NCI-H1092 (cell line): ENCODE results near the gene CALCOCO1.
A peak's percentile ranks its signal among the peaks of the same experiment; 100 is the strongest.
"Not testable (repeated sequence)": the region's sequence is repeated elsewhere in the genome, so short reads cannot be mapped to it uniquely, and the experiment has no call there.

ENCODE experiments used
- DNase-seq: peaks from one replicate; lab custom pipeline; 2025; lab: John Stamatoyannopoulos, UW

Gene CALCOCO1

DNA sequence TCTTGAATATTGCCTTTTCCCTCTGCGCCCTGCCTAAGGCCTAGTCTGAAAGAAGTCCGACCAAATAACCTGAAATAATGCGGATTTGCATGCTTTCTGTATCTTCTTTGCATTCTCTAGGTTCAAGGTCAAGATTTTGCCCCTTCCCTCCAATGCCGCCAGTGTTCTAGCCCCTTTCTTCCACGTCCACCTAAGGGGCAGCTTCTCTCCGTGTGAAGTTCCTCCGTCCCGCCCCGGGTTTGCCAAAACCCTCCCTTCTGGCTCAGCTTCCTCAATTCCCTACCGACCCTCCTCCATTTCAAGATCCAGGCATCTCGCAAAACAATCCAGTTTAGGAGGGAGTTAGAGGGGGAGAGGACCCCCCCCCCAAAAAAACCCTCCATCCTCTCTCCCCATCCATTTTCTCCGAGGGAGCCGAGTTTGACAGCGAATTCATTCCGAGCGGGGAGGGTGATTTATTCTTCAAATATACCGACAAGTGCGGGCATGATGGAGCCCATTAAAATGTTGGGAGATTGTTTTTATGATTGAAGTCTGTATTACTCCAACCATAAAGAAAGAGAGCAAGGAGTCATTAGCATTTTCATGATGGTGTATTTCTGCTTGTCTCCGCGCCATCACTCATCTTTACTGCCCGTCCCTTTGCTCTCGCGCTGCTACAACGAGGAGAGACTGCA is 30.5 kb downstream of the CALCOCO1 start:
- no peak for DNase-seq

DNA sequence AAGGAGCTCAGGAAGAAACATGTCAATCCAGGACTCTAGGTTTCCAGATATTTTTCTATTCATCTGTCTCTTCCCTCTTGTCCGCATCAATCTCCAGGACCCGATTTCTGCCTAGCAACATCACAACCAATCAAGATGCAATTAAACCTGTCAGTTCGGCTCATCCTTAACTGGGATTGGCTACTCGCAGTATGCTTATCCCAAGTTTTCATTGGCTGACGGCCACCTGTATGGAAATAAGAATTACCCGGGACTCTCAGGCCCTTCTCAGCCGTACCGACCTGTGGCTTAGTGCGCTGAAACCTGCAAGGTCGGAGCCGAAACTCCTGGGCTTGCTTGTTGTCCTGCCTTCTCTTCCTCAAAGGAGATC is 31.0 kb downstream of the CALCOCO1 start:
- peak; percentile 90 for DNase-seq

DNA sequence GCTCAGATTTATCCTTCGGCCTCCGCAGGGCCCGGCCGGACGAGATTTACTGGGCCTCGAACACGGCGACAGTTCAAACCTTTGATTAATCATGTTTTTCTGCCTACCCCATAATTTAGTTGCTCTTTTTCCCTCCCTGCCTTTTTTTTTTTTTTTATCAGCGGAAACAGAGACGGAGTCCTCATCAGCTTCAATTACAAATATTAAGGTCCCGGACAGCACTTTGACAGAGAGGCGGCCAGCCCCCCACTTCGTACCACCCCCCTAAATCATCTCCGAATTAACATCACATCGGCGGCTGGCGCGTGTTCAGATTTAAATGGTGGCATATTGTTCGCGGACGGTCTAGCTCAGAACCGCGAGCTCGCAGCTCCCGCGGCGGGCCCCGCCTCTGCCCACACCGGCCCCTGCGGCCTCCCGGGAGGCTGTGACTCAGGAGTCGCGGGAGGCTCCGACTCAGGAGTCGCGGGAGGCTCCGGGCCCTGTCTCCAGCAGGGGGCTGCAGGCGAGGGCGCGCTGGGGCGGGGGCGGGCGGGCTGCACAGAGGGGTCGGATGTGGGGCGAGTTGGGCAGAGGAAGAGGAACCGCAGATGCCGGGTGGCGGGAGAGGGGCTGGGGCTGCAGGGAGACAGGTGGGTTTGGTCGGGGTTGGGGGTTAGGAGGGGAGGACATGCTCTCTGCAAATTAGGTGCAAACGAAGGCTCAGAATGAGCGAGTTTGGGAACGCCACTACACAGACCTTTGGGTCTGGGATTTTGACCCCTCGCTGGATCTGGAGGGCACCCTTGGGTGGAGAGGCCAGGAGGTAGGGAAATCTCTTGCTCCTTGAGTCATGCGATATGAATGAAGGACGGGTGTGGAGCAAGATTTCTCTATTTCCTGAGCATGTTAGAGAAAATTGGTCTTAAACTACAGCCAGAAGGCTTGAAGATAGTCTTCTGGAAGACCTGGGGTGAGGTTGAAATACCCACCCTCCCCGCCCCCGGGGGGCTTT is 31.8 kb downstream of the CALCOCO1 start:
- DNase-seq = no peak

DNA sequence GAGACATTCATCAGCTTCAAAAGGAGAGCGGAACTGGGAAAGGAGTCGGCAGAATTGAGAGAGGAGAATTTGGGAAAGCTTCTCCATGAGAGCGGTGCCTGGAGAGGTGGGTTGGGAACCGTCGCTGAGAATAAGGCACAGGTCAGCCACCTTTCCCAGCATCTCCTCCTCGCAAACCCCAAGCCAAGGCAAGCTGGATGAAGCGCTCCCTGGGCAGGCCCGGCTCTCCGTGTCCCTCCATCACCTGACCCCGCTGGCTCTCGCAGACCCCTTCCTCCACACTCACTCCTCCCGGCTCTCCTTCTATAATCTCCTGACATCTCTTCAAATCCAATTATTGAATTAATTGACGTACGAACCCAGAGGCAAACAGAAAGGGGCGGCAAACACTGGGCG is 32.5 kb downstream of the CALCOCO1 start:
- no peak for DNase-seq

DNA sequence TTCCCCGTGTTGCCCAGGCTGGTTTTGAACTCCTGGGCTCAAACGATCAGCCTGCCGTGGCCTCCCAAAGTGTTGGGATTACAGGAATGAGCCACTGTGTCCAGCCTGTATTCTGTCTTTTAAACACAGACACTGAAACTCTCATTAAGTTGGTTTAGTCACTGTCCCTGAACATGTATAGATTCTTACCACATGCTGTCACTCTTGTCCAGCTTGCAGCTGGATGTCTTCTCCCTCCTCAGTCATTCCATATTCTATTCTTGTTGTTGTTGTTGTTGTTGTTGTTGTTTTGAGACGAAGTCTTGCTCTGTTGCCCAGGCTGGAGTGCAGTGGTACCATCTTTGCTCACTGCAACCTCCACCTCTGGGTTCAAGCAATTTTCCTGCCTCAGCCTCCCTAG is 39.1 kb downstream of the CALCOCO1 start:
- no peak for DNase-seq

DNA sequence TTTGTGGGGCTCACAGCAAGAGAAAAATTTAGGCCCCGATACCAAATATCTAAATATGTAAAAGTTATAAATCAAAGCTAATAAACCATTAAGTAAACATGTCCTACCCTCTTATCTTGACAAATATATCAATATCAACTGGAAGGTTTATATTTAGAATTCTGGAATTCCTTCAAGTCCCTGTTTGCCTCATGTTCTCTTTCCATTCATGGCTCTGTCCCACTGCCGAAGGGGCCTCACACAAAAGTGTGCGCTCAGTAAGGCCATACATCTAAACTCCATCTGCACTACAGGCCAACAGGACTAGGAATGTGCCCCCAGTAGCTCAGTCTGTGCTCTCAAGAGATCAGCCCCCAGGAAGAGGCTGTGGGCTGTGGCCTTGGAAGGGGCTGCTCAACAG is 40.8 kb downstream of the CALCOCO1 start:
- DNase-seq = no peak

DNA sequence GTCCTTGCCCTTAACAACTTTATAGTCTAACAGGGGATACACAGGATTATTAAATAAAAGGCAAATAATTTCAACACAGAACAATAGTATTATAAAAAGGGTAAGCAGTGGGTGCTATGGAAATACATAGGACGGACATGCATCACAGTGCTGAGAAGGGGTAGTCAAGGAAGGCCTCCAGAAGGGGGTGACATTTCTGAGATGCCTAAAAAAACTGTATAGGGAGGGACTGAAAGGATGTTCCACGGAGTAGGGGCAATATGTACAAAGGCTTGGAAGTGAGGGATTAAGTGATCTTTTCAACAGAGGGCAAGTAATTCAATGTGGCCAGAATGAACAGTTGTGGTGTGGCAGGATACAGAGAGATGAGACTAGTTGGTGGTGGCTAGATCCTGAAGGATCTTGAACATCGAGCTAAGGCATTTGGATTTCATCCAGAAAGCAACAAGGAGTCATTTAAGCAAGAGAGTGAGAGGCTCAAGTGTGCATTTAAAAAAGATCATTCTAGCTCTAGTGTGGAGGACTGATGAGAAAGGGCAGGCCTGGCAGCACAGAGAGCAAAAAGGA is 42.5 kb downstream of the CALCOCO1 start:
- no peak for DNase-seq

DNA sequence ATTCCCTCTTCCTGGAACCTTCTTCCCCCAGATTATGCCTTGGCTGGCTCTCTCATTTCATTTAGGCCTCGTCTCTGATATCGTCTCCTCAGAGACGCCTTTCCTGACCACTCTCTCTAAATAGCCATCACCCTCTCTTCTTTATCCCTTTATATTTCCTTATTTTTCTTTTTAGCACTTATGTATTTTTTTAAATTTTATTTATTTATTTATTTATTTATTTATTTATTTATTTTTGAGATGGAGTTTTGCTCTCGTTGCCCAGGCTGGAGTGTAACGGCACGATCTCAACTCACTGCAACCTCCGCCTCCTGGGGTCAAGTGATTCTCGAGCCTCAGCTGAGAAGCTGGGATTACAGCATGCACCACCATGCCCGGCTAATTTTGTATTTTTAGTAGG is 43.3 kb downstream of the CALCOCO1 start:
- DNase-seq = no peak

DNA sequence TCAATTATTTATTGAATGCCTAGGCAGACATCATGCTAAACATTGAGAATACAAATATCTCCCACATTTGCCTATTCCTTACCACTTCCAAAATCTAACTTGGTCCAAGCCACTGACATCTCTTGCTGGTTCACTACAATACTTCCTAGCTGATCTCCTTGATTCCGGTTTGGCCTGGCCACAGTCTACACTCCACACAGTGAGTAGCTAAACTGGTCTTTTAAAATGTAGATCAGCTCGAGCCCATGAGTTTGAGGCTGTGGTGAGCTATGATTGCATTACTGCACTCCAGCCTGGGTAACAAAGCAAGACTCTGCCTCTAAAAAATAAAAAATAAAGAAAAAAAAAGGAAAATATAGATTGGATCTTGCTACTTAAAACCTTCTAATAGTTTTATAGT is 43.8 kb downstream of the CALCOCO1 start:
- no peak for DNase-seq

DNA sequence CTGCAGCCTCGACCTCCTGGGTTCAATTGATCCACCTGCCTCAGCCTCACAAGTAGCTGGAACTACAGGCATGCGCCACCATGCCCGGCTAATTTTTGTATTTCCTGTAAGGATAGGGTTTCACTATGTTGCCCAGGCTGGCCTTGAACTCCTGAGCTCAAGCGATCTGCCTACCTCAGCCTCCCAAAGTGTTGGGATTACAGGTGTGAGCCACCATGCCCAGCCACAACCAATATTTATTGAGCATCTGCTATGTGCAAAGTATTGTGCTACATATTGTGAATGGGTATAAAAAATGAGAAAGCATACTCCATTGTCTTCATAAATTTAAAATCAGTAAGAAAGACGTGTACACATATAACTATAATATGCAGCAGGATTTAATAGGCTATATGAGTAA is 47.2 kb downstream of the CALCOCO1 start:
- not testable (repeated sequence) for DNase-seq

DNA sequence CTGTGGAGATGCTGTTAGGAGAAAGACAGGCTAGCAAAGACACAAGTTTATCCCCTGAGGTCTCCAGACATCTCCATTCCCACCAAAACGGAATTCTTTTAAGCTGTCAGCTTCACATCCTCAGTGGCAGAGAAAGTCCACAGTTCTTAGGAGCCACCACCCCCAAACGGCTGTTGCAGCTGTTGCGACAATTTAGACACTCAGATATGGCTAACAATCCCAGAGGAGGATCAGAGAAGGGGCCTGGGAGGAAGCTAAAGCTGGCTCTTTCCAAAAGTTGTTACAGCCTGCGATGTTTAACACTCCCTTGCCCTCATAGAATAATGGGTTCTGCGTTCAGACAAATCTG is 49.5 kb downstream of the CALCOCO1 start:
- no peak for DNase-seq

DNA sequence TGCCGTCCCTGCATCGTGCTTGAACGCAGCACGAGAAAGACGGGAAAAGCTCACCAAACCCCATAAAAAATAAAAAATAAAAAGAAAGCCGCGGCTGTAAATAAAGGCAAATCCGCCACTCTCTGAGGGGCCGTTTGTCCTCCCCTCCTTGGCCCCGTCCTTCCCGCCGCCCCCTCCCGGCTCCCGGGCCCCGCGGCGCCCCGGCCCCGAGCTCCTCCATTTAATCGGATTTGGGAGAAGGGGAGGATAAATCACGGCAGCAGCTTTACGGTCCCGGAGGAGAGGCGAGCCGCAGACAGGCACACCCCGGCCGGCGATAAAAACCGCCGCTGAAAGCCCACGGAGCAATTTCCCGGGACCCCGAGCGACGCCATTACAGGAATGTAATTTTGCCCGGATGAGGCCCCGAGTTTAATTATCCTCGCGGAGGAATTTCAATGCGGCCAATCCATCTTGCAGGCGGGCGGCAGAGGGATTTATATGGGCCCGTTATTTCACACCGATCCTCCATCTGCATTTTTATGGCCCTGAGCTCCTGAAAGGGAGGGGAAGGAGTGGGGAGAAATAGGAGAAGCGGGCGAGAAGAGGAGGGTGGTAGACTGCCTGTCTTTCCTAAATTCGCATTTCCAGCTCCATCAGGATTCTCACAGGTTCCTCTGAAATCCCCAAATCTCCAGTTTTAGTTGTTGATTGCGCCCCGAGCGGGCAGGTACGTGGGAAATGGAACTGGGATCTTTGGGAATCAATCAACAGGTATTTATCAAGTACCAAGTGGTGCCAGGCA is 50.0 kb downstream of the CALCOCO1 start:
- DNase-seq = no peak

DNA sequence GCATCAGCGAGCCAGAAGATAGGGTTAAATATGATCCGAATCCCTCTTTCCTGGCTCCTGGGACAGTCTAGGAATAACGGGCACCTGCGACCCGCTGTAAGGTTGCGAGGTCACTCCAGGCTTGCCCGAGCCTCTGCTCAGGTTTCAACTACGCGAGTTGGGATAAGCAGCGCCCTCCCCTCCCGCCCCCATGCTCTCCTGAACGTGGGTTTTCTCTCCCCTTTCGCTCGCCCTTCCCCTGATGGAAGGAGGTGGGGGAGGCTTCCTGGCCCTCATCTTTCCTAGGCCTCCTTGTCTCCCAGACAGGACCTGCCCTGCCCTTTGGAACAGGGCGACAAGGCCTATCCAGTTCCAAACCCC is 50.6 kb downstream of the CALCOCO1 start:
- DNase-seq = no peak

DNA sequence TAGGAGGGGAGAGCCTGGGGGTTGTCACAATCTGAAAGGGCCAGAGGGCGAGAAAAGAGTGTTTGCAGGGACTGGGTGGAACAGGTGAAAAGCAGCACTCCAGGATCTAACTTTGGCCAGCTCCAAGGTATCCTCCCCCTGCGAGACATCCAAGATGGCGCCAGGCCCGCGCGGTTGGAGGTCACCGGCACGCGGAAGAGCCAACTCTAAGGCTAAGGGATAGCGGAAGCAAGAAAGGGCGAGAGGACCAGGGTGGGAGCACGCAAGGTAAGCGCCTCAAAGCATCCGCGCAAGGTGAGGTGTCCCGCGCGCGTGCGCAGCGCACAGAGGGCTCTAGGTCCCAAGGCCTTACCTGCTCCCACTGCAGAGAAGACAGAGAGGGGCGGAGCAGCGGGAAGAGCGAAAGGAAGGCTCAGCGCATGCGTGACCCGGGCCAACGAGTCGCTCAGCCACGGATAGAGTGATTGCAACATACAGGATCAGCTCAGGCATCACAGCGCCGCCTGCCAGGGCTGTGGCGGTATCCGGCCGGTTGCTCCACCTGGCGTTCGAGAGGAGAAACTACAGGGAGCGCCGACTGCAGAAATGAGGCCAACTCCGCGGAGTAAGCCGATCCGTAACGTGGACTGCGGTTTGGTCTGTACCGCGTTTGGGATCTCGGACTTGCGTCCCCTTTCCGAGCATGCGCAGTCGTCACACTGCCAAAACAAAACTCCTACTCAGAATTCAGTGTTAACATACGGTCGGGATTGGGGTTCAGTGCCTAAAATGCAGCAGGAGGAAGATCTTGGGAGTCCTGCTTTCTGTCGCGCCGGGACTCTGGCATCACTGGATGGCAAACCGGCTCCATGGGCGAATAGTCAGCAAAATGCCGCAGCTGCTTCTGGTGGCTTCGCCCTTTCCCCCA is 51.3 kb downstream of the CALCOCO1 start, which contains the start of gene ATP5MC2:
Gene ATP5MC2, minus strand, starts transcription at position 383 of the 907 bp plus-strand sequence. CDS start 3,469 bp downstream, outside the sequence.
- peak; percentile 93 for DNase-seq

DNA sequence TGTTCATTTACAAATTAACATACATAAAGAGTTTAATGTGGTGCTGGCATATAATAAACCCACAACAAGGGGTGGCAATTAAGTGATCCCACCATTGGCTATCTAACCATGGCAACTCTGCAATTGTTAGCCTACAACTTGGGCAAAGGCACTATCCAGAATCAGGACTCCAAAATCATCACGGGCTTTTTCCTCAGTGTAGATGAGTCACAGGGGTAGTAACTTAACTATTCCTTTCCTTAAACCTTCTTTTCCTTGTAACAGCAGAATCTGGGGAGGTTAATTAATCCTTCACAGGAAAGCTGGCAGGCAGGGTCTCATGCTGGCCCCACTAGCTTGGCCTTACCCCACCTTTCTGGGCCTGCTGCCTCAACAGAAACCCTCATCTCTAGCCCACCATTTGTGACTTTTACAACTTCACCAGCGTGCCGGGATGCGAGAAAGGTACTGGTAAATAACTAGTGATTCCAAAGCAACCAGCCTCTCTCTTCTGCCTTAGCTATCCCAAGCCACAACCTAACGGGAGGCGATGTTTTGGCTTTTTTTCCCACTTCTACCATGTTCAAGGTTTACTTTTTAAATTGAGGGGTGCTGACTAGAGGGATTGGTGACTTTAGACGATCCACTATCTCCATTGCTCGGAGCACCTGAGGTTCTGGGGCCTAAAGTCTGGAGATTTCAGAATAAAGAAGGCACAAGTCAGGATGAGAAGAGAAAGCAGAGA is 52.1 kb downstream of the CALCOCO1 start:
- DNase-seq = no peak

DNA sequence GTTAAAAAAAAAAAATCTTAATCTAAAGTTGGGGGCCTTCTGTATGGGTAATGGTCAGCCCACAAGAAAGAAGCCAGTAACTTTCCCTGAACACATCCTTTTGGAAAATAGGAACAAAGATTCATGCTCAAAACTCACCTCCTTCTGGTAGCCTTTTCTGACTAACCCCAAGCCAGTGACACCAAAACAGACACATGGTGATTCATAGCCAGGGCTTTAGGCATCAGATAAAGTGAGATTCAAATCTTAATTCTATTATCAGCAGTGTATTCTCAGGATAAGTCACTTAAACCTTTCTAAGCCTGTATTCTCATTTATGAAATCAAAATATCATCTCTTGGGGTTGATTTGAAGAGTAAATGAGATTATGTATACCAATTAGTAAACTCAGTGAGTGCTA is 56.3 kb downstream of the CALCOCO1 start:
- DNase-seq = no peak

DNA sequence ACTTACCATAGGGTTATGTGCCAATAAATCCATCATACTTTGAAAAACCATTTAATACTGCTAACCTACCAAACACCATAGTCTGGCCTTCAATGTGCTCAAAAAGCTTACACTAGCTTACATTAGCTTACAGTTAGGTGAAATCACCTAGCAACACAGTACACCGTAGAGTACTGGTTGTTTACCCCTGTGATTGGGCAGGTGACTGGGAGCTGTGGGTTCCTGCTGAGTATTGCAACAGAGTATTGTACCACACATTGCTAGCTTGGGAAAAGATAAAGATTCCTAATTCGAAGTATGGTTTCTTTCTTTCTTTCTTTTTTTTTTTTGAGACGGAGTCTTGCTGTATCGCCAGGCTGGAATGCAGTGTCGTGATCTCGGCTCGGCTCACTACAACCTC is 56.9 kb downstream of the CALCOCO1 start:
- no peak for DNase-seq

DNA sequence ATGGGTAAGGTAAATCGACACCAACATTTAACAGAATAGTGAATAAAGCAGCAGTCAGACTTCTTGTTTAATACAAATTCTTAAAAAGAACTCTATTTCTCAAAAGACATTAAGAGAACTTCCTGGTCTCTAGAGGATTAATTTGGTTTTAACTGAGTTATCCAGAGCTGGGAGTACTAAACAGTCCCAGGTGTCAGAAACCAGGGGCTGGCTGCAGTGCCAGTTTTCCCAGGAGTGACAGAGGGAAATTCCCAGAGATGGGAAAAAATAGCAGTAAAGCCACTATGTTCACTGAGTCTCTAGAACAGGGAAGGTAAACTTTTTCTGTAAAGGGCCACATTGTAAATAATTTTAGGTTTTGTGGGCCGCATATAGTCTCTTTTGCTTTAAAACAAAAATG is 60.2 kb downstream of the CALCOCO1 start:
- DNase-seq = no peak

DNA sequence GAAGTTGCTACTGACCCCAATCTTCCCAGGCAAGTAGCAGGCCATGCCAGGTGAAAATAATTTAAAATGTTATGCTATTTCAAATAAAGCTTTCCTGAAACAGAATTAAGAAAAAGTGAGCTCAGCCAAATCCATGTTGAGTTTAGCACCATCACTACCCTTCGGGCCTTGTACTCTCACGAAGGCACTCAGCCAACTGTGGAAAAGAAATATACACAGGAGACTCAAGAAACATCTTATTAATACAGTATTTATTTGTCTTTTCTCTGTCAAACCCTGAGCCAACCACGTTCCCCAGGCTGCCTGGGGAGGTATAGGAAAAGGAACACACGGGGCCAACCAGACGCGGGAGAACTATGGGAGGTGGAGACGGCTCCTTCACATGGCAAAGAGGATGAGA is 62.3 kb downstream of the CALCOCO1 start:
- no peak for DNase-seq

DNA sequence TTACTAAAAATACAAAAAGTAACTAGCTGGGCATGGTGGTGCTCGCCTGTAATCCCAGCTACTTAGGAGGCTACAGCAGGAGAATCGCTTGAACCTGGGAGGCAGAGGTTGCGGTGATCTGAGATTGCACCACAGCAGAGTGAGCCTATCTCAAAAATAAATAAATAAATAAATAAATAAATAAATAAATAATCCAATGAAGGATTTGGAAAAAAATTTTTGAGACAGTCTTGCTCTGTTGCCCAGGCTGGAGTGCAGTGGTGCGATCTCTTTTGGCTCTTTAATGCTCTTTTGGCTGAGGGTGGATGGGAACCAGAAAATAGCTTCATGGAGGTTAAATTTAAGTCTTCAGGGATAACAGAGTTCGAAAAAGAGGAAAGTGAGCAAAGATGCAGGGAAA is 63.1 kb downstream of the CALCOCO1 start:
- no peak for DNase-seq

DNA sequence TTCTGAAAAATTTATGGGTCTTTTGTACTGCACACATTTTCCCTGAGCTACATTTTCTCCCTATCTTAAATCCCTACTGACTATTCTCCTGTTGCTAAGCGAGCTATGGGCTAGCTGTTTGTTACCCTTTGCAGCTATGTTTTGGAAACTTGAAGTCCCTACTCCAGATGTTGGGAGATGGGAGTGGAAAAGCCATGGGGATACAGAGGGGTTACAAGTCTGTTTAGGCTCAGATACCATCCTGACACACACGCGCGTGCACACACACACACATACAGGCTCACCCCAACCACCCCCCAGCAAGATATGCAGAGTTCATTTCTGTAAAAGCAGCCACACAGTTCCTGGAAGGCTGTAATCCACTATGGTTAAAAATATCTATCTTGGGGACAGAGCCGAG is 67.2 kb downstream of the CALCOCO1 start:
- DNase-seq = no peak
